NK-92 (cell line): ENCODE data around the gene NUP62.
"Not testable (repeated sequence)": the region's sequence is repeated elsewhere in the genome, so short reads cannot be mapped to it uniquely, and the experiment has no call there.

Source experiments
- DNase-seq: peaks from one replicate; lab custom pipeline; 2025; ENCODE audit not compliant: unreplicated experiment; lab: John Stamatoyannopoulos, UW

Gene NUP62

GRCh38 chr19:49952479-49952836, 23.2 kb upstream of the NUP62 start:
- DNase-seq, result no peak

DNA sequence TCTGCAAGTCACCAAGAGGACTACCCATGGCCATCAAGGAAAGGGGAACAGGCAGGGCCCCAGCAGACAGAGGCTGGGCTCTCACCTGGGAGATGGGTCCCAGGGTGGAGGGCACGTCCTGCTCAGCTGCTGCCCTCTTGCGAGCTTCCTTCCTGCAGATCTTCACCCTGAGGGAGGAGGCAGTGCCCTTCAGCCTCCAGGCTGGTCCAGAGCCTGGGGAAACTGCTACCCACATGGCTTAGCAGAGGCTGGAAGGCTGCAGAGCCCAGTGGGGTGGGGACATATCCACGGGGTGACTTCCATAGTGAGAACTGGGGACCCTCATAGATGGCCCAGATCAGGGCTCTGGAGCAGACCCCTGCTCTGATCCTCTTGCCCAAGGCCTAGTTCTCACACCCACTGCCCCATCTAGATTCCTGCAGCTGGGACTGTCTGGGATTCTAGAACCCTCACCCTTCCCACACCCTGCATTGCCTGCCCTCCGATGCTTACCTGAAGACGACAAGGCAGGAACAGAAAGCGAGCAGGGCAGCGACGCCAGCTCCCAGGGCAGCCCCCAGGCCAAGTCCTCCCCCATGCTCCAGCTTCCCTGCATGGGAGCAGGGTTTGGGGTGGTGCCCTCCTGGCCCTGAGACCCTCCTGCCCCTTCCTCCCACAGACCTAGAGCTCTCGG, 22.6 kb upstream of the NUP62 start:
- no peak for DNase-seq

- no peak for DNase-seq
Observed at GRCh38 chr19:49950956-49951526, 21.7 kb upstream of the NUP62 start.

DNA sequence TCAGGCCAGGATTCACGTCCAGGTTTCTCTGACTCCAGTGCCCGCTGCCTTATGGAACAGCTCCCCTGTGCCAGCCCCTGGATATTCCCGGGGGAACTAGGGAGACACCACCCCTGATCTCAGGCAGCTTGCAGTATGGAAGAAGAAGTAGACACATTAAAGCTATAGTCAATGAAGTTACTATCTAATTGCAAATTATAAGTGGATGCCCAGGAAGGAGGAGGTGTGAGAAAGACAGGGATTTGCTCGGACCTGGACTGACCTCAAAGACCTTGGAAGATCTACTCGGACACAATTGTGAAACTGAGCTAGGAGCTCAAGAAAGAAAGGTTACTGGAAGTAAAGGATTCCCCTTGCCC, 21.3 kb upstream of the NUP62 start:
- DNase-seq, result no peak

DNA sequence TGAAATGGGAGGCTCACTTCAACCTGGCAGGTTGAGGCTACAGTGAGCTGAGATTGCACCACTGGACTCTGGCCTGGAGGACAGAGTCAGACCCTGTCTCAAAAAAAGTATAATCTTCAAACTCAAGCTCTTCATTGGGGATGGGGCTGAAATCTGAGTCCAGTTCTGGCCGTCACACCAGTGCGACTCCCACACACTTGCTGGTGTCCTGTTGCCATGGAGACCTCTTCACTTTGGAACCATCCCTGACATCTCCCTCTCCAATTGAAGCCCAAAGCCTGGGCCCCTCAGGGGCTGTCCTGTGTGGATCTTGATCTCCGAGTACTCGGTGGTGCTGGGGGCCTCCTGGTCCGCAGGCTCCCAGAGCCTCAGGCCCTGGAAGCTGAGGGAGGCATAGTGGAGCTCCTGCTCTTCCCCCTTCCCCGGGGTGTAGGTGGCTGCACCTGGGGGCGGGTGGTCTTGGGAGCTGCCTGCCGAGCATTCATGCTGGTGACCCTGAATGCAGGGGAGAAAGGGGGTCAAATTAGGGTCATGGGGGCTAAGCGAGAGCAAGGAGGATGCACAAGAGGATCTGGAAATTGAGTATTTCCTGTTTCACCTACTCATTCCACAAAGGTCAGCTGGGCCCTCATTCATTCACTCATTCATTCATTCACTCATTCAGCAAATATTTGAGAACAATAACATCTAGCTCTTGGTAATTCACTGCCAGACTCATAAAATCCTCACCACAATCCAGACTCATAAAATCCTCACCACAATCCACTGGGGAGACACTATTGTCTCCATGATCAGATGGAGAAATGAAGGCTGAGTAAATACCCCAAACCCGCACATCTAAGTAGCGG, 20.7 kb upstream of the NUP62 start:
- DNase-seq, result no peak

GRCh38 chr19:49946415-49946814, 17.1 kb upstream of the NUP62 start:
- no peak for DNase-seq

DNA sequence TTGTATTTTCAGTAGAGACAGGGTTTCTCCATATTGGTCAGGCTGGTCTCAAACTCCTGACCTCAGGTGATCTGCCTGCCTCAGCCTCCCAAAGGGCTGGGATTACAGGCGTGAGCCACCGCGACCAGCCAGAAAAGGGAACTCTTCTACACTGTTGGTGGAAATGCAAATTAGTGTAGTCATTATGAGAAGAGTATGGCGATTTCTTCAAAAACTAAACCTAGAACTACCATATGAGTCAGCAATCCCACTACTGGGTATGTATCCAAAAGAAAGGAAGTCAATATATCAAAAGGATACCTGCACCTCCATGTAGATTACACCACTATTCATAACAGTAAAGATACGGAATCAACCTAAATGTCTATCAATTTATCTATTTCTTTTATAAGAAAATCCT, 15.3 kb upstream of the NUP62 start:
- DNase-seq, result not testable (repeated sequence)

GRCh38 chr19:49940482-49940791, 11.1 kb upstream of the NUP62 start:
- no peak for DNase-seq

- no peak for DNase-seq
Observed at GRCh38 chr19:49939721-49940481, 10.6 kb upstream of the NUP62 start.

DNA sequence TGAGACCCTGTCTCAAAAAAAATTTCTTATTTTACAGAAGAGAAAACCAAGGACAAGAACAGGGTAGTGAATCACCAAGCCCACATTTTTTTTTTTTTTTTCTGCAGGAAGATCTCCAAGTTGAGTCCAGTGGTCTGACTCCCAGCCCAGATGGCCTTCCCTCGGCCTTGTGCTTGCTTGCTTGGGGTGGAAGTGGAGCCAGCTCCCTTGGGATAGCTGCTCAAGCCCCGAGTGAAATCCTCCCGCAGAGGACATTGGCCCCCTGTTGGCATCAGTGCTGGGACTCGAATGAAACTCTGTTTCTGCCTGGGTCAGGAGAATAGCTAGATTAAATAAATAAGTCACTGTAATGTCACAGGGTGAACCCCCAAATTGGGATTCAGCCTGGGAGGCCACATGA, 9.4 kb upstream of the NUP62 start:
- DNase-seq, result no peak

DNA sequence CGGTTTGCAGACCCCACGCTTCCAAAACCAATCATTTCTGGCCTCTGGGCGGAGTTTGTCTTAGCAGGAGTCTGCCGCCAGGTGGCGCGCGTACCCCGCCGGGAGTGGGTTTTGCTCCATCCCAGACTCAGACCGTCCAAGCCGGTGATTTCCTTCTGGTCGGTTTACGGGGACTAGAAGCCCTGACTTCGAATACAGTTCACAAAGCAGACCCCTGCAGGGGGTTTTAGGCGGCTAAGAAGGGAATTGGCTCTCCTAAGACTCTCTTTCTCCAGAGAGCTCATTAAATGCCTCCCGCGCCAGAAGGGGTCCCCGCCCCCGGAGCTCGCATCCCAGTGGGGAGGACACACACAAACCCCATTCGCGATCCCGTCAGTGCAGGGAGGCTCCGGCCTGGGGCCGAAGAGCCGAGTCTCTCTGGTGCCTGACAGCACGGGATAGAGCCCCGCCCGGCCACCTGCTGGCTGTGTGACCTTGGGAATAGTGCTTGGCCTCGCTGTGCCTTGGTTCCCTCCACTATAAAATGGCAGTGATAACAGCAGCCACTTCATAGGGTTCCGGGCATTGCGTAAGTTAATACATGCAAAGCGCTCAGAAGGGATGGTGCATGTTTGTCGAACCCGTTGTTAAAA, 8.6 kb upstream of the NUP62 start:
- no peak for DNase-seq

- no peak for DNase-seq
Observed at GRCh38 chr19:49936549-49936948, 7.2 kb upstream of the NUP62 start.

DNA sequence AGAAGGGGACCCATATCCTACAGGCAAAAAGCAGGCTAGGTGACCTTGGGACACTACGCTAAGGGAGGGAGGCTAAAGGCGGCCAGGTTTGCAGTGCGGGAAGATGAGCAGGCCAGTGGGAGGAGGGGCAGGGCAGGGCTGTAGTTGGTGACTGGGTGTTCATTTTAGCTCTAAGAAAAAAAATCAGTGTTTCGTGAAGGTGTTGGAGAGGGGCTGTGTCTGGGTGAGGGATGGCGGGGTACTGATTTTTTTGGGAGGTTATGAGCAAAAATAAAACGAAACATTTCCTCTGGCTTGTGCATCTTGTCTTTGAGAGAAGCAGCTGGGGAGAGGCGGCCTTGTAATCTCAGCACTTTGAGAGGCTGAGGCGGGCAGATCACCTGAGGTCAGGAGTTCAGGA, 4.3 kb upstream of the NUP62 start:
- no peak for DNase-seq

- DNase-seq, result no peak
Observed at GRCh38 chr19:49932731-49933131, 3.4 kb upstream of the NUP62 start.

DNA sequence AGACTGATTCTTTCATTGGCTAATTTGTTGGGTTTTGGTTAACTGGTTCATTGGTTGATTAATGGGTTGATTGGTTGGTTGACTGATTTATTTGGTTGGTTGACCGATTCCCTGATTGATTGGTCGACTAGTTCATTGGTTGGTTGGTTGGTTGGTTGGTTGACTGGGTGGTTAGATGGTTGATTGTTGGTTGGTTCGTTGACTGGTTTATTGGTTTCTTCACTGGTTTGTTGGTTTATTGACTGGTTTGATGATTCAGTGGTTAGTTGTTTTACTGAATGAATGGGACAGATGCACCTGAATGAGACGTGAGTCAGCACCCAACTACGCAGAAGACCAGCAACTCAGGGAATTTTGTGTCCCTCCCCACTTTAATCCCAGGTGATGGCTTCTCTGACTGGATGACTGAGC, 2.7 kb upstream of the NUP62 start:
- DNase-seq, result no peak

- no peak for DNase-seq
Observed at GRCh38 chr19:49931293-49932040, 2.2 kb upstream of the NUP62 start.

- no peak for DNase-seq
Observed at GRCh38 chr19:49930483-49931011, 1.2 kb upstream of the NUP62 start.

- DNase-seq, result peak; percentile 78
Observed at GRCh38 chr19:49929611-49930482, 543 bp upstream of the NUP62 start.

- no peak for DNase-seq
Observed at GRCh38 chr19:49927526-49928264, 1.6 kb downstream of the NUP62 start.
